ENCODE data around the gene DDX52. TPM values are rescaled to one million over a fixed set of nuclear protein-coding genes. Genes with fewer than 3 reads are reported as not detected.
"Not testable (repeated sequence)": the region's sequence is repeated elsewhere in the genome, so short reads cannot be mapped to it uniquely, and the experiment has no call there.

DDX52 gene
- total RNA-seq, 4 donors from 2014 or later, result 13.1 to 16.9 (median 14.7) TPM

DNA sequence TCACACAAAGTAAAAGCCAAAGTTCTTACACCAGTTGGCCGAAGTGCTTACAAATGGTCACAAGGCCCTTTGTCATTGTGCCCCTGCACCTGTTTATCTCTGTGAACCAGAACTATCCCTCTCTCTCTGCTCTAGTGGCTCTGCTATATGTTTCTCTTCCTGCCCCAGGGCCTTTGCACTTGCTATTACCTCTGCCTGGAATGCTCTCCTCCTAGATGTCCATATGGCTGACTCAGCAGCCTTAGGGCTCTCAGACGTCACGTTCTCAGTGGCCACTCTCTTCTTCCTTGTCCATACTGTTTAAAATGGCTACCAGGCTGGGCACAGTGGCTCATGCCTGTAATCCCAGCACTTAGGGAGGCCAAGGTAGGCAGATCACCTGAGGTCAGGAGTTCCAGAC lies 38.8 kb upstream of the DDX52 start:
- TF ChIP-seq, protein P1, sequence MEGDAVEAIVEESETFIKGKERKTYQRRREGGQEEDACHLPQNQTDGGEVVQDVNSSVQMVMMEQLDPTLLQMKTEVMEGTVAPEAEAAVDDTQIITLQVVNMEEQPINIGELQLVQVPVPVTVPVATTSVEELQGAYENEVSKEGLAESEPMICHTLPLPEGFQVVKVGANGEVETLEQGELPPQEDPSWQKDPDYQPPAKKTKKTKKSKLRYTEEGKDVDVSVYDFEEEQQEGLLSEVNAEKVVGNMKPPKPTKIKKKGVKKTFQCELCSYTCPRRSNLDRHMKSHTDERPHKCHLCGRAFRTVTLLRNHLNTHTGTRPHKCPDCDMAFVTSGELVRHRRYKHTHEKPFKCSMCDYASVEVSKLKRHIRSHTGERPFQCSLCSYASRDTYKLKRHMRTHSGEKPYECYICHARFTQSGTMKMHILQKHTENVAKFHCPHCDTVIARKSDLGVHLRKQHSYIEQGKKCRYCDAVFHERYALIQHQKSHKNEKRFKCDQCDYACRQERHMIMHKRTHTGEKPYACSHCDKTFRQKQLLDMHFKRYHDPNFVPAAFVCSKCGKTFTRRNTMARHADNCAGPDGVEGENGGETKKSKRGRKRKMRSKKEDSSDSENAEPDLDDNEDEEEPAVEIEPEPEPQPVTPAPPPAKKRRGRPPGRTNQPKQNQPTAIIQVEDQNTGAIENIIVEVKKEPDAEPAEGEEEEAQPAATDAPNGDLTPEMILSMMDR (IDR thresholded peaks at IDR 0.05 in 4 of 5, conservative IDR thresholded peaks at IDR 0.05 in 1 of 5), result no peak
- no peak for TF ChIP-seq POLR2A (IDR thresholded peaks at IDR 0.05)
- ATAC-seq, result no peak
- intact Hi-C loops (cut with DNase I; ENCODE audit: low total_unique reads), result no loop called here

DNA sequence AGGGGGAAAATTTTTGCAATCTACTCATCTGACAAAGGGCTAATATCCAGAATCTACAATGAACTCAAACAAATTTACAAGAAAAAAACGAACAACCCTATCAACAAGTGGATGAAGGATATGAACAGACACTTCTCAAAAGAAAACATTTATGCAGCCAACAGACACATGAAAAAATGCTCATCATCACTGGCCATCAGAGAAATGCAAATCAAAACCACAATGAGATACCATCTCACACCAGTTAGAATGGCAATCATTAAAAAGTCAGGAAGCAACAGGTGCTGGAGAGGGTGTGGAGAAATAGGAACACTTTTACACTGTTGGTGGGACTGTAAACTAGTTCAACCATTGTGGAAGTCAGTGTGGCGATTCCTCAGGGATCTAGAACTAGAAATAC lies 36.7 kb upstream of the DDX52 start:
- ATAC-seq; intact Hi-C loops (cut with DNase I; ENCODE audit: low total_unique reads): not testable (repeated sequence)

More for the DNA sequence above, 38.8 kb upstream of the DDX52 start:
- Histone ChIP-seq H3K27ac (no peak overlapping the region), H3K27me3 (peaks cover 0 to 10% (median 0%) of the 10 kb centered on the region in 3 donors), H3K36me3 (no peaks in the 10 kb centered on the region), H3K9me3 (no peaks in the 10 kb centered on the region), H3K4me3 (no peak overlapping the region), H3K4me1 (no peaks in the 10 kb centered on the region)
- in situ Hi-C loops (cut with MboI; ENCODE audit: low sequenced_read_pairs in 4 of 4), result no loop called here
- DNase-seq, result no peak

DNA sequence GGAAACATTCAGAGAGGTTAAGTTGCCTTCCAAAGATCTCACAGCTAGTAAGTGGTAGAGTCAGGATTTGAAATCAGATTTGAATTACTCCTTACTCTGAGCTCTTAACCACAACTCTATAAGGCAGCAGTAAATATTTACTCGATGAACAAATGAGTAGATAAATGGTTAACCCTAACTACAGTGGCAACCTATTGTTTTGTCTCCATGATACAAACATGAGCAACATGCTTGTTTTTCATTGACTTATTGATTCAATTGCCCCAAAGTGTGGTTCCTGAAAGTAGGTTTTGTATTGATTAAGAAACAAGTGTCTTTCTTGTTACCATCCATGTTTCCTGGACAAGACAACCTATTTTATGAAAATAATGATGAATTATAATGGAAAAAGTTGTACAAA lies 34.8 kb upstream of the DDX52 start:
- Histone ChIP-seq H3K4me3 (no peak overlapping the region), H3K4me1 (no peaks in the 10 kb centered on the region), H3K9me3 (no peaks in the 10 kb centered on the region), H3K27me3 (peaks cover 0 to 13% (median 0%) of the 10 kb centered on the region in 3 donors), H3K27ac (no peak overlapping the region), H3K36me3 (no peaks in the 10 kb centered on the region)
- TF ChIP-seq, protein P1 (IDR thresholded peaks at IDR 0.05 in 4 of 5, conservative IDR thresholded peaks at IDR 0.05 in 1 of 5), result no peak
- TF ChIP-seq POLR2A (IDR thresholded peaks at IDR 0.05), result no peak
- intact Hi-C loops (cut with DNase I; ENCODE audit: low total_unique reads), result no loop called here
- ATAC-seq, result no peak
- DNase-seq, result no peak
- in situ Hi-C loops (cut with MboI; ENCODE audit: low sequenced_read_pairs in 4 of 4), result no loop called here

More for the DNA sequence above, 36.7 kb upstream of the DDX52 start:
- H3K9me3 ChIP-seq; in situ Hi-C loops (cut with MboI; ENCODE audit: low sequenced_read_pairs in 4 of 4); DNase-seq; H3K4me3 ChIP-seq; H3K4me1 ChIP-seq; H3K36me3 ChIP-seq; H3K27ac ChIP-seq: not testable (repeated sequence)
- peaks cover 0 to 13% (median 0%) of the 10 kb centered on the region in 3 donors for H3K27me3 ChIP-seq

DNA sequence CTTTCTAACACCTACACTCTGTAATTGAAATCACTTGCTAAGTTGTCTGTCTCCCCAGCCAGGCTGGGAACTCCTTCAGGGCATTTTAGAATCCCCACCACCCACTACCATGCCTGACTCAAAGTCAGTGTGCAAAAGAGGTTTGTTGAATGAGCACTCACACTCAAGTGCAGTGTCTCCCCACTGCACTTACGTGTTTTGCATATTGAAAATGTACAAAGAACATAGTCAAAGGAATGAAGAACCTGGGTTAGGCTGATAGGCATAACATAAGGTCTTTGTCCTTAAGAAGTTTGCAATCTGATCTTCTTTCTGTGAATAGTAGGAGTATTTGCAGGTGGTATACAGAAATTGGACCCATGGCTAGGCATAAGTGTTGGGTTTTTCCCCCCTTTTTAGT lies 33.8 kb upstream of the DDX52 start:
- ATAC-seq, result no peak
- H3K9me3 ChIP-seq, result no peaks in the 10 kb centered on the region
- intact Hi-C loops (cut with DNase I; ENCODE audit: low total_unique reads), result no loop called here
- no peak overlapping the region for H3K27ac ChIP-seq
- no peaks in the 10 kb centered on the region for H3K36me3 ChIP-seq
- H3K27me3 ChIP-seq, result peaks cover 0 to 13% (median 0%) of the 10 kb centered on the region in 3 donors
- H3K4me3 ChIP-seq, result no peak overlapping the region
- no peaks in the 10 kb centered on the region for H3K4me1 ChIP-seq
- in situ Hi-C loops (cut with MboI; ENCODE audit: low sequenced_read_pairs in 4 of 4), result no loop called here
- DNase-seq, result no peak
- TF ChIP-seq, protein P1 (IDR thresholded peaks at IDR 0.05 in 4 of 5, conservative IDR thresholded peaks at IDR 0.05 in 1 of 5), result no peak
- no peak for TF ChIP-seq POLR2A (IDR thresholded peaks at IDR 0.05)

- no peak overlapping the region for H3K4me3 ChIP-seq
- H3K9me3 ChIP-seq, result no peaks in the 10 kb centered on the region
- no peak overlapping the region for H3K27ac ChIP-seq
- intact Hi-C loops (cut with DNase I; ENCODE audit: low total_unique reads) (no loop called here), in situ Hi-C loops (cut with MboI; ENCODE audit: low sequenced_read_pairs in 4 of 4) (no loop called here)
- DNase-seq, result no peak
- TF ChIP-seq, protein P1 (IDR thresholded peaks at IDR 0.05 in 4 of 5, conservative IDR thresholded peaks at IDR 0.05 in 1 of 5), result no peak
- TF ChIP-seq POLR2A (IDR thresholded peaks at IDR 0.05), result no peak
- H3K4me1 ChIP-seq, result no peaks in the 10 kb centered on the region
- ATAC-seq, result no peak
- H3K27me3 ChIP-seq, result peaks cover 0 to 13% (median 0%) of the 10 kb centered on the region in 3 donors
- no peaks in the 10 kb centered on the region for H3K36me3 ChIP-seq
These were observed 33.1 kb upstream of the DDX52 start for GRCh38 chr17:37676115-37676925.

Data from gastrocnemius medialis (tissue), 4 donors.